H9 (cell line): ENCODE measurements around the gene ZIC4. TPM values are rescaled to one million over a fixed set of nuclear protein-coding genes. Genes with fewer than 3 reads are reported as not detected.

Source experiments
- DNase-seq: peaks from one replicate; pipeline ENCODE4 v3.0.0-alpha.2; 2017
- H2AFZ ChIP-seq: one replicate; pipeline ENCODE4 v1.6.1; 2013; ENCODE audit warnings: mild to moderate bottlenecking, low read length, control low read depth, moderate library complexity
- H2AK5ac ChIP-seq: 2 replicates; pipeline ENCODE4 v1.6.1; 2013; ENCODE audit warnings: low read length, control low read depth, mixed read lengths; ENCODE audit not compliant: insufficient read length
- H2BK120ac ChIP-seq: one replicate; pipeline ENCODE4 v1.6.1; 2013; ENCODE audit warnings: low read depth, mild to moderate bottlenecking, low read length, control low read depth, inconsistent platforms; ENCODE audit not compliant: poor library complexity, severe bottlenecking
- H2BK12ac ChIP-seq: 2 replicates; pipeline ENCODE4 v1.6.1; 2013; ENCODE audit warnings: low read length, control low read depth, mixed read lengths, low read depth; ENCODE audit not compliant: insufficient read length
- H2BK15ac ChIP-seq: 2 replicates; pipeline ENCODE4 v1.6.1; 2013; ENCODE audit warnings: low read depth, low read length, control low read depth
- H2BK20ac ChIP-seq: one replicate; pipeline ENCODE4 v1.6.1; 2013; ENCODE audit warnings: low read depth, mild to moderate bottlenecking, low read length, control low read depth, inconsistent platforms; ENCODE audit not compliant: poor library complexity, severe bottlenecking
- H2BK5ac ChIP-seq: 2 replicates; pipeline ENCODE4 v1.6.1; 2013; ENCODE audit warnings: low read length, control low read depth, mixed read lengths; ENCODE audit not compliant: insufficient read length
- H3K14ac ChIP-seq: 2 replicates; pipeline ENCODE4 v1.6.1; 2013; ENCODE audit warnings: low read length, control low read depth; ENCODE audit not compliant: insufficient read depth
- H3K18ac ChIP-seq: 2 replicates; pipeline ENCODE4 v1.6.1; 2013; ENCODE audit warnings: low read depth, mild to moderate bottlenecking, mixed read lengths, low read length, control low read depth; ENCODE audit not compliant: insufficient read length
- H3K23ac ChIP-seq: 2 replicates; pipeline ENCODE4 v1.6.1; 2013; ENCODE audit warnings: low read length, control low read depth, mixed read lengths, low read depth; ENCODE audit not compliant: insufficient read length
- H3K23me2 ChIP-seq: 2 replicates; pipeline ENCODE4 v1.6.1; 2013; ENCODE audit warnings: low read depth, mild to moderate bottlenecking, mixed read lengths, low read length, control low read depth; ENCODE audit not compliant: insufficient read length, poor library complexity, severe bottlenecking
- H3K27ac ChIP-seq: 2 replicates; pipeline ENCODE4 v1.5.1; 2013; ENCODE audit warnings: low read length, control low read depth, mixed read lengths, low read depth; ENCODE audit not compliant: insufficient read length
- H3K27me3 ChIP-seq: 2 replicates; pipeline ENCODE4 v1.6.1; 2013; ENCODE audit warnings: low read length, control low read depth, inconsistent platforms; ENCODE audit not compliant: insufficient read depth
- H3K4ac ChIP-seq: 2 replicates; pipeline ENCODE4 v1.6.1; 2013; ENCODE audit warnings: low read depth, mild to moderate bottlenecking, control low read depth, inconsistent platforms, low read length, moderate library complexity
- H3K4me1 ChIP-seq: 2 replicates; pipeline ENCODE4 v1.6.1; 2013; ENCODE audit warnings: low read length, control low read depth, inconsistent platforms; ENCODE audit not compliant: insufficient read depth
- H3K4me2 ChIP-seq: 2 replicates; pipeline ENCODE4 v1.6.1; 2013; ENCODE audit warnings: low read length, control low read depth, mixed read lengths; ENCODE audit not compliant: insufficient read length, insufficient read depth
- H3K56ac ChIP-seq: 2 replicates; pipeline ENCODE4 v1.6.1; 2013; ENCODE audit warnings: low read depth, mild to moderate bottlenecking, mixed read lengths, low read length, control low read depth; ENCODE audit not compliant: insufficient read length
- H3K79me1 ChIP-seq: 2 replicates; pipeline ENCODE4 v1.6.1; 2013; ENCODE audit warnings: low read depth, mild to moderate bottlenecking, moderate library complexity, low read length, control low read depth, inconsistent platforms; ENCODE audit not compliant: insufficient read depth, poor library complexity, severe bottlenecking
- H3K79me2 ChIP-seq: 2 replicates; pipeline ENCODE4 v1.6.1; 2013; ENCODE audit warnings: low read length, control low read depth, inconsistent platforms; ENCODE audit not compliant: insufficient read depth
- H3K9ac ChIP-seq: 2 replicates; pipeline ENCODE4 v1.6.1; 2013; ENCODE audit warnings: low read length, control low read depth, mixed read lengths; ENCODE audit not compliant: insufficient read length; ENCODE audit errors: extremely low read depth
- H3K9me3 ChIP-seq: one replicate; pipeline ENCODE4 v1.6.1; 2013; ENCODE audit warnings: low read depth, low read length, inconsistent platforms; ENCODE audit not compliant: control insufficient read depth
- H3T11ph ChIP-seq: one replicate; pipeline ENCODE4 v1.6.1; 2013; ENCODE audit warnings: mild to moderate bottlenecking, low read length, control low read depth, inconsistent platforms
- H4K20me1 ChIP-seq: one replicate; pipeline ENCODE4 v1.6.1; 2013; ENCODE audit not compliant: control insufficient read depth, insufficient read length, insufficient read depth
- H4K5ac ChIP-seq: 2 replicates; pipeline ENCODE4 v1.6.1; 2013; ENCODE audit warnings: low read depth, mild to moderate bottlenecking, mixed read lengths, low read length, control low read depth; ENCODE audit not compliant: insufficient read length
- H4K8ac ChIP-seq: replicated peaks from 2 replicates; pipeline ENCODE4 v1.6.1; 2013; ENCODE audit warnings: low read length, control low read depth, mixed read lengths, low read depth; ENCODE audit not compliant: insufficient read length
- H4K91ac ChIP-seq: 2 replicates; pipeline ENCODE4 v1.6.1; 2013; ENCODE audit warnings: low read depth, mild to moderate bottlenecking, moderate library complexity, mixed read lengths, low read length, control low read depth; ENCODE audit not compliant: insufficient read length
- H3K27ac Mint-ChIP-seq, 3 experiments: 2 replicates in 2 of 3; 3 replicates in 1 of 3; pipeline ENCODE4 v1.8.0; 2020 to 2021; ENCODE audit warnings: mixed read lengths in 3 of 3, mild to moderate bottlenecking in 1 of 3, moderate library complexity in 1 of 3
- H3K27me3 Mint-ChIP-seq: 2 replicates; pipeline ENCODE4 v1.8.0; 2021; ENCODE audit warnings: low read depth, mild to moderate bottlenecking, moderate library complexity, mixed read lengths
- H3K36me3 Mint-ChIP-seq, 3 experiments: 2 replicates in 2 of 3; 3 replicates in 1 of 3; pipeline ENCODE4 v1.8.0; 2020 to 2021; ENCODE audit warnings: low read depth in 3 of 3, mixed read lengths in 3 of 3; ENCODE audit not compliant: insufficient read depth in 1 of 3
- H3K4me1 Mint-ChIP-seq, 2 experiments: 2 replicates each; pipeline ENCODE4 v1.8.0; 2020; ENCODE audit warnings: mixed read lengths in 2 of 2
- H3K4me3 Mint-ChIP-seq, 2 experiments: 2 replicates in 1 of 2; 3 replicates in 1 of 2; pipeline ENCODE4 v1.8.0; 2020 to 2021; ENCODE audit warnings: mild to moderate bottlenecking in 2 of 2, mixed read lengths in 2 of 2, moderate library complexity in 1 of 2
- H3K9me3 Mint-ChIP-seq, 2 experiments: 2 replicates in 1 of 2; 3 replicates in 1 of 2; pipeline ENCODE4 v1.8.0; 2020; ENCODE audit warnings: mild to moderate bottlenecking in 2 of 2, mixed read lengths in 2 of 2, moderate library complexity in 1 of 2
- CTCF ChIP-seq: fragments of 200-600 bp; sonication (generic); conservative IDR thresholded peaks from 3 replicates; pipeline ENCODE4 v1.8.0; 2021; ENCODE audit warnings: antibody characterized with exemption, mild to moderate bottlenecking
- WGBS: extraction: QIAGEN DNeasy Blood & Tissue Kit; methylation state at CpG from one replicate; pipeline ENCODE4 v1.1.7; 2013; ENCODE audit warnings: missing lambda C conversion rate, low lambda C conversion rate, mixed read lengths; ENCODE audit not compliant: insufficient read length; ENCODE audit errors: extremely low coverage; 5-methylcytosine and 5-hydroxymethylcytosine counted together
- long read RNA-seq: library from polyadenylated mRNA; unstranded; transcript quantifications from one replicate; pipeline ENCODE4 v2.0.0, GENCODE V29; 2020
- total RNA-seq: library from RNA; stranded (reverse); gene quantifications from 2 replicates; pipeline ENCODE4 v1.2.1, GENCODE V29; 2021

ZIC4 gene
- total RNA-seq = not detected in 2 replicates
- long read RNA-seq = 0 reads

- Histone ChIP-seq H3K23me2 (peaks cover 22% of the 10 kb centered on the region), H3K9ac (no peak within 1 kb of the TSS), H2BK15ac (no peak within 1 kb of the TSS), H3K79me1 (no peaks in the 10 kb centered on the region), H4K8ac (no peak within 1 kb of the TSS), H3K79me2 (no peaks in the 10 kb centered on the region), H4K20me1 (no peaks in the 10 kb centered on the region), H2AK5ac (no peak within 1 kb of the TSS), H3K14ac (no peak within 1 kb of the TSS), H3K18ac (no peak within 1 kb of the TSS), H3K4me2 (peak within 1 kb of the TSS; percentile 84), H3K56ac (no peak within 1 kb of the TSS), H2BK120ac (no peak within 1 kb of the TSS), H2BK12ac (no peak within 1 kb of the TSS), H3T11ph (no peak within 1 kb of the TSS), H4K5ac (no peak within 1 kb of the TSS), H3K9me3 (no peaks in the 10 kb centered on the region), H3K27me3 (peaks cover 73% of the 10 kb centered on the region), H3K23ac (no peak within 1 kb of the TSS), H4K91ac (no peak within 1 kb of the TSS), H3K4me1 (peaks cover 9% of the 10 kb centered on the region), H2BK5ac (no peak within 1 kb of the TSS), H3K4ac (no peak within 1 kb of the TSS), H2BK20ac (no peak within 1 kb of the TSS), H2AFZ (no peak within 1 kb of the TSS), H3K27ac (no peak within 1 kb of the TSS)
- H3K36me3 Mint-ChIP-seq = no peaks in the 10 kb centered on the region; a peak in 1 of 7 replicates
- WGBS = no CpG with 5 or more reads among the region's 25 CpGs
- H3K9me3 Mint-ChIP-seq = peaks cover 0 to 6% of the 10 kb centered on the region in 2 experiments; a peak in 3 of 5 replicates
- no peak within 1 kb of the TSS for H3K27ac Mint-ChIP-seq
- H3K27me3 Mint-ChIP-seq = peaks cover 100% of the 10 kb centered on the region
- peak within 1 kb of the TSS in 1 of 2 experiments; percentile 66; a peak in 3 of 5 replicates for H3K4me3 Mint-ChIP-seq
- peaks cover 28 to 82% of the 10 kb centered on the region in 2 experiments for H3K4me1 Mint-ChIP-seq
- TF ChIP-seq CTCF = no peak
- DNase-seq = no peak
Measured at GRCh38 chr3:147406028-147406931, at the start of gene ZIC4. ZIC4 (minus strand) TSS chr3:147406543; CDS start chr3:147402797, 3,746 bp downstream.
